GM12878 (cell line): ENCODE measurements around the gene MACROD2. TPM values are rescaled to one million over a fixed set of nuclear protein-coding genes. Genes with fewer than 3 reads are reported as not detected.

Source experiments
- ATAC-seq: fragments of 200-7000 bp; cut with Tn5 transposase; 3 replicates; pipeline ENCODE4 v1.9.1; 2020; ENCODE audit warnings: mild to moderate bottlenecking, moderate library complexity
- BruUV-seq: library from RNA; stranded (reverse); fragments of 400-500 nt; replicated peaks from 2 replicates; lab custom pipeline; 2021; lab: Mats Ljungman, UMichigan
- CTCF ChIA-PET: fragments of 300-600 bp; sonication (Branson Sonifier 250); formaldehyde crosslinking; extraction: SDS; loops from one replicate; lab custom pipeline; 2021; ENCODE audit warnings: inconsistent platforms; lab: Yijun Ruan, JAX
- POLR2A ChIA-PET: fragments of 350-600 bp; formaldehyde crosslinking; extraction: SDS; loops from one replicate; lab custom pipeline; 2021; ENCODE audit warnings: inconsistent platforms; lab: Charles Lee
- RAD21 ChIA-PET: fragments of 300-600 bp; sonication (Branson Sonifier 250); formaldehyde crosslinking; loops from one replicate; lab custom pipeline; 2023; ENCODE audit warnings: antibody characterized with exemption; ENCODE audit not compliant: unreplicated experiment; lab: Charles Lee
- SMC1A ChIA-PET: fragments of 300-600 bp; sonication (Branson Sonifier 250); formaldehyde crosslinking; loops from one replicate; lab custom pipeline; 2023; ENCODE audit not compliant: unreplicated experiment, uncharacterized antibody; lab: Charles Lee
- DNase-seq: peaks from one replicate; pipeline ENCODE4 v3.0.0-alpha.2; 2011; ENCODE audit warnings: low read depth, low spot score
- FAIRE-seq: peaks from 3 replicates; lab custom pipeline; 2011; peaks lifted over from hg19 to GRCh38; lab: Jason Lieb, UNC
- H2AFZ ChIP-seq: 2 replicates; pipeline ENCODE4 v1.6.0; 2011; ENCODE audit warnings: low read depth, low read length, control low read depth; ENCODE audit not compliant: control insufficient read depth
- H3K27ac ChIP-seq: 2 replicates; pipeline ENCODE4 v1.5.1; 2011; ENCODE audit warnings: control low read depth; ENCODE audit not compliant: control insufficient read depth, insufficient read depth
- H3K27me3 ChIP-seq, 2 experiments: replicated peaks in 1 of 2; 2 replicates each; pipeline versions ENCODE4 v1.6.0 to v1.6.1; 2011; ENCODE audit warnings: low read length in 1 of 2; ENCODE audit not compliant: control insufficient read depth in 2 of 2, insufficient read depth in 2 of 2
- H3K36me3 ChIP-seq, 2 experiments: 2 replicates each; pipeline ENCODE4 v1.5.1; 2011; ENCODE audit warnings: low read length in 1 of 2; ENCODE audit not compliant: control insufficient read depth in 2 of 2, insufficient read depth in 2 of 2
- H3K4me1 ChIP-seq: 2 replicates; pipeline ENCODE4 v1.6.1; 2011; ENCODE audit warnings: mild to moderate bottlenecking, low read length, moderate library complexity, mixed read lengths; ENCODE audit not compliant: control insufficient read depth, insufficient read depth
- H3K4me2 ChIP-seq: 2 replicates; pipeline ENCODE4 v1.6.0; 2011; ENCODE audit warnings: control low read depth; ENCODE audit not compliant: control insufficient read depth, insufficient read depth
- H3K4me3 ChIP-seq: fragments of 200-600 bp; sonication (generic); 2 replicates; pipeline ENCODE4 v1.5.1; 2016
- H3K79me2 ChIP-seq: 2 replicates; pipeline ENCODE4 v1.6.0; 2011; ENCODE audit warnings: low read length; ENCODE audit not compliant: control insufficient read depth, insufficient read depth
- H3K9ac ChIP-seq: 2 replicates; pipeline ENCODE4 v1.8.0; 2011; ENCODE audit warnings: low read length, control low read depth, mixed read lengths; ENCODE audit not compliant: control insufficient read depth, insufficient read depth
- H3K9me3 ChIP-seq: replicated peaks from 3 replicates; pipeline ENCODE4 v1.5.1; 2011; ENCODE audit warnings: mild to moderate bottlenecking, low read length; ENCODE audit not compliant: control insufficient read depth, insufficient read depth
- H4K20me1 ChIP-seq: 2 replicates; pipeline ENCODE4 v1.6.0; 2011; ENCODE audit not compliant: control insufficient read depth, insufficient read depth
- ASH2L ChIP-seq: fragments of 300-600, 200-600 bp; sonication (generic); IDR thresholded peaks from 2 replicates; pipeline ENCODE4 v1.6.1; 2017; ENCODE audit warnings: low read depth, mild to moderate bottlenecking, borderline replicate concordance
- EED ChIP-seq: sonication (generic); IDR thresholded peaks from 2 replicates; pipeline ENCODE4 v1.6.1; 2016; ENCODE audit warnings: antibody characterized with exemption, low read depth
- EP300 ChIP-seq, 2 experiments: fragments of 150-350 bp in 1 of 2; IDR thresholded peaks; 2 replicates each; pipeline ENCODE4 v1.6.1; 2011 to 2012; ENCODE audit warnings: low read depth in 2 of 2, low read length in 2 of 2, borderline replicate concordance in 1 of 2, improper control_type of control experiment in 1 of 2, inconsistent platforms in 1 of 2; ENCODE audit not compliant: control insufficient read depth in 1 of 2
- ESRRA ChIP-seq: IDR thresholded peaks from 2 replicates; pipeline ENCODE4 v1.6.1; 2012; ENCODE audit warnings: mild to moderate bottlenecking, low read length, improper control_type of control experiment
- FOS ChIP-seq: IDR thresholded peaks from 3 replicates; pipeline ENCODE4 v1.6.1; 2011; ENCODE audit warnings: borderline replicate concordance; ENCODE audit not compliant: insufficient read length; ENCODE audit errors: extremely low read depth
- KAT2A ChIP-seq: conservative IDR thresholded peaks from 2 replicates; pipeline ENCODE4 v1.6.1; 2011; ENCODE audit warnings: low read depth, low read length; ENCODE audit not compliant: control insufficient read depth
- MTA2 ChIP-seq: fragments of 450-650 bp; IDR thresholded peaks from 2 replicates; pipeline ENCODE4 v1.6.1; 2016; ENCODE audit warnings: low read depth, mild to moderate bottlenecking, moderate library complexity
- MYB ChIP-seq: fragments of 150-350 bp; IDR thresholded peaks from 2 replicates; pipeline ENCODE4 v1.6.1; 2014; ENCODE audit warnings: mild to moderate bottlenecking, low read depth, low read length, borderline replicate concordance
- NBN ChIP-seq: fragments of 450-650 bp; IDR thresholded peaks from 2 replicates; pipeline ENCODE4 v1.6.1; 2016
- PBX3 ChIP-seq: IDR thresholded peaks from 2 replicates; pipeline ENCODE4 v1.6.1; 2011; ENCODE audit warnings: mild to moderate bottlenecking, low read depth, low read length, moderate library complexity; ENCODE audit not compliant: insufficient replicate concordance
- RAD21 ChIP-seq: IDR thresholded peaks from 2 replicates; pipeline ENCODE4 v1.6.1; 2011; ENCODE audit warnings: mild to moderate bottlenecking, low read depth, low read length, moderate library complexity; ENCODE audit not compliant: insufficient read depth
- RELB ChIP-seq: fragments of 450-650 bp; IDR thresholded peaks from 2 replicates; pipeline ENCODE4 v1.6.1; 2017; ENCODE audit warnings: low read depth, mild to moderate bottlenecking, moderate library complexity
- REST ChIP-seq: IDR thresholded peaks from 2 replicates; pipeline ENCODE4 v1.6.1; 2012; ENCODE audit warnings: mild to moderate bottlenecking, low read depth, low read length
- RFX5 ChIP-seq: IDR thresholded peaks from 2 replicates; pipeline ENCODE4 v1.6.1; 2011; ENCODE audit warnings: low read depth, low read length, improper control_type of control experiment
- SMAD1 ChIP-seq: fragments of 450-650 bp; IDR thresholded peaks from 2 replicates; pipeline ENCODE4 v1.6.1; 2018; ENCODE audit warnings: mild to moderate bottlenecking, low read depth; ENCODE audit not compliant: partially characterized antibody
- SUZ12 ChIP-seq: fragments of 200-600 bp; sonication (generic); IDR thresholded peaks from one replicate; pipeline ENCODE4 v1.6.1; 2018; ENCODE audit warnings: antibody characterized with exemption, mild to moderate bottlenecking; ENCODE audit not compliant: unreplicated experiment
- YY1 ChIP-seq: IDR thresholded peaks from 2 replicates; pipeline ENCODE4 v1.6.1; 2011; ENCODE audit warnings: low read depth, mild to moderate bottlenecking, low read length
- ZNF24 ChIP-seq: fragments of 450-650 bp; IDR thresholded peaks from 2 replicates; pipeline ENCODE4 v1.6.1; 2017; ENCODE audit warnings: antibody characterized with exemption, mild to moderate bottlenecking
- WGBS: methylation state at CpG from one replicate; pipeline ENCODE4 v1.1.6; 2016; ENCODE audit warnings: low lambda C conversion rate; ENCODE audit not compliant: insufficient replicate concordance, insufficient coverage; ENCODE audit errors: missing lambda C conversion rate; 5-methylcytosine and 5-hydroxymethylcytosine counted together
- in situ Hi-C: fragments of 300-500 bp; cut with MboI; formaldehyde crosslinking; loops from 9 replicates; pipeline ENCODE4 v1.14.3; 2018; ENCODE audit warnings: mixed read lengths
- intact Hi-C: fragments of 100-400 bp; cut with micrococcal nuclease; formaldehyde crosslinking; loops from one replicate; pipeline ENCODE4 v1.14.2; 2022; ENCODE audit not compliant: unreplicated experiment
- polyA plus RNA-seq, 11 experiments: library from polyadenylated mRNA; depleted of rRNA in 4 of 11; unstranded in 6 of 11; stranded (reverse) in 5 of 11; fragments of >200 nt; fragmentation: Nextera tagmentation in 4 of 11; fragmentation: Illumina TruSeq in 1 of 11; extraction: Ambion mirVana in 4 of 11; extraction: Trizol in 1 of 11; gene quantifications; 1 replicate in 1 of 11; 2 replicates in 10 of 11; pipeline versions ENCODE4 v1.2.1 to v1.2.3, GENCODE V29; 2011 to 2016; ENCODE audit warnings: inconsistent platforms in 2 of 11, missing spikeins in 2 of 11, low read depth in 1 of 11
- total RNA-seq, 4 experiments: library from RNA; depleted of rRNA in 3 of 4; stranded (reverse); fragments of >200 nt in 3 of 4; fragmentation: Illumina TruSeq in 1 of 4; extraction: Trizol in 1 of 4; gene quantifications; 2 replicates each; pipeline versions ENCODE4 v1.2.1 to v1.2.3, GENCODE V29; 2013 to 2021

MACROD2 gene
- total and polyA plus RNA-seq, 10 of the 15 experiments (the other 5 are each of a cell fraction or from before 2014, with no cell fraction given): 1.1 to 21.5 (median 2.2) TPM

- no peak for TF ChIP-seq ZNF24
- no peak for TF ChIP-seq REST
- TF ChIP-seq NBN: no peak
Observed at GRCh38 chr20:14696937-14697336, 701.6 kb downstream of the MACROD2 start (continued).

- no peaks in the 10 kb centered on the region for H3K27me3 ChIP-seq
- FAIRE-seq (no peak), ATAC-seq (no peak), DNase-seq (no peak)
- H3K4me3 ChIP-seq: no peak overlapping the region
- RAD21 ChIA-PET: no interaction called here
- in situ Hi-C loops: no loop called here
- 47% methylated on average over 4 of the region's 4 CpGs for WGBS
- H3K4me2 ChIP-seq: no peak overlapping the region
- H2AFZ ChIP-seq: no peak overlapping the region
- SMC1A ChIA-PET: interaction anchor here (1.2 to 1.7 kb wide), 3 partner anchors 10 to 134 kb away, joined by 3 to 5 read pairs (median 4); no protein-coding TSS in a partner anchor
- BruUV-seq: no TSS peak
- no peaks in the 10 kb centered on the region for H4K20me1 ChIP-seq
- intact Hi-C loops: no loop called here
- CTCF ChIA-PET: no interaction called here
- H3K9ac ChIP-seq: no peak overlapping the region
- no peak overlapping the region for H3K27ac ChIP-seq
- no peaks in the 10 kb centered on the region for H3K36me3 ChIP-seq
- POLR2A ChIA-PET: no interaction called here
- no peaks in the 10 kb centered on the region for H3K79me2 ChIP-seq
- peaks cover 3% of the 10 kb centered on the region; the same call in 1 of the 2 replicates for H3K4me1 ChIP-seq
- H3K9me3 ChIP-seq: no peaks in the 10 kb centered on the region; the same call in 2 of the 3 replicates
- TF ChIP-seq ESRRA (no peak), YY1 (no peak), RFX5 (no peak), EP300 (IDR thresholded peaks at IDR 0.05; ENCODE audit: borderline replicate concordance in 1 of 2, control insufficient read depth in 1 of 2, low read depth in 2 of 2, low read length in 2 of 2) (no peak), RELB (no peak), MTA2 (no peak), FOS (no peak), SUZ12 (no peak), EED (no peak), MYB (no peak), ASH2L (no peak), RAD21 (no peak), SMAD1 (no peak), KAT2A (no peak), PBX3 (no peak)
Observed at GRCh38 chr20:14698125-14698524, 702.8 kb downstream of the MACROD2 start.
